SK-N-SH treated with all-trans-retinoic acid at 6 μM for 48 hours (cell line): ENCODE data around the gene OSBPL9.

Experiments used
- ATAC-seq: fragments of 200-7000 bp; cut with Tn5 transposase; 3 replicates; pipeline ENCODE4 v1.9.1; 2020; ENCODE audit warnings: mild to moderate bottlenecking, moderate library complexity
- ARNTL ChIP-seq: fragments of 450-650 bp; formaldehyde crosslinking; IDR thresholded peaks from 2 replicates; pipeline ENCODE4 v1.5.0; 2020; ENCODE audit warnings: low read depth, mild to moderate bottlenecking, moderate library complexity, borderline replicate concordance
- BACH2 ChIP-seq: fragments of 250-450 bp; sonication (Bioruptor Pico); IDR thresholded peaks from 2 replicates; pipeline ENCODE4 v1.9.0; 2021; ENCODE audit warnings: mild to moderate bottlenecking, borderline replicate concordance
- CREB5 ChIP-seq: fragments of 250-450 bp; sonication (Bioruptor Pico); IDR thresholded peaks from 2 replicates; pipeline ENCODE4 v1.5.1; 2020; ENCODE audit warnings: low read depth, mild to moderate bottlenecking, moderate library complexity
- CSDC2 ChIP-seq: fragments of 250-450 bp; sonication (Bioruptor Pico); IDR thresholded peaks from 2 replicates; pipeline ENCODE4 v1.5.0; 2020; ENCODE audit warnings: mild to moderate bottlenecking, moderate library complexity
- ESRRG ChIP-seq: fragments of 250-450 bp; sonication (Bioruptor Pico); IDR thresholded peaks from 2 replicates; pipeline ENCODE4 v1.6.1; 2021; ENCODE audit warnings: mild to moderate bottlenecking
- GLIS3 ChIP-seq: fragments of 250-450 bp; sonication (Bioruptor Pico); IDR thresholded peaks from 2 replicates; pipeline ENCODE4 v1.5.0; 2020; ENCODE audit warnings: mild to moderate bottlenecking, moderate library complexity
- ISL1 ChIP-seq: fragments of 250-450 bp; sonication (Bioruptor Pico); IDR thresholded peaks from 2 replicates; pipeline ENCODE4 v2.1.2; 2022; ENCODE audit warnings: mild to moderate bottlenecking, moderate library complexity
- OSR1 ChIP-seq: fragments of 250-450 bp; sonication (Bioruptor Pico); IDR thresholded peaks from 2 replicates; pipeline ENCODE4 v1.8.0; 2022; ENCODE audit warnings: moderate library complexity, mild to moderate bottlenecking, inconsistent platforms
- PATZ1 ChIP-seq: fragments of 250-450 bp; sonication (Bioruptor Pico); IDR thresholded peaks from 2 replicates; pipeline ENCODE4 v1.8.0; 2020; ENCODE audit warnings: mild to moderate bottlenecking, moderate library complexity, borderline replicate concordance
- POU6F1 ChIP-seq: fragments of 250-450 bp; sonication (Bioruptor Pico); IDR thresholded peaks from 2 replicates; pipeline ENCODE4 v1.8.0; 2021; ENCODE audit warnings: low read depth, mild to moderate bottlenecking, moderate library complexity, borderline replicate concordance
- PPARA ChIP-seq: fragments of 250-450 bp; sonication (Bioruptor Pico); IDR thresholded peaks from 2 replicates; pipeline ENCODE4 v1.5.0; 2020; ENCODE audit warnings: mild to moderate bottlenecking, borderline replicate concordance
- RARB ChIP-seq: fragments of 250-450 bp; sonication (Bioruptor Pico); IDR thresholded peaks from 2 replicates; pipeline ENCODE4 v1.8.0; 2021; ENCODE audit warnings: mild to moderate bottlenecking, moderate library complexity
- SNAI2 ChIP-seq: fragments of 250-450 bp; sonication (Bioruptor Pico); IDR thresholded peaks from 2 replicates; pipeline ENCODE4 v1.5.0; 2020; ENCODE audit warnings: mild to moderate bottlenecking, moderate library complexity
- TCF4 ChIP-seq: fragments of 250-450 bp; sonication (Bioruptor Pico); IDR thresholded peaks from 2 replicates; pipeline ENCODE4 v1.8.0; 2021; ENCODE audit warnings: mild to moderate bottlenecking, moderate library complexity, borderline replicate concordance
- TOX ChIP-seq: fragments of 250-450 bp; sonication (Bioruptor Pico); IDR thresholded peaks from 2 replicates; pipeline ENCODE4 v1.8.0; 2021; ENCODE audit warnings: mild to moderate bottlenecking, moderate library complexity, borderline replicate concordance
- TSHZ2 ChIP-seq: fragments of 250-450 bp; sonication (Bioruptor Pico); IDR thresholded peaks from 2 replicates; pipeline ENCODE4 v1.5.0; 2020; ENCODE audit warnings: mild to moderate bottlenecking, moderate library complexity
- ZC3H10 ChIP-seq: fragments of 250-450 bp; sonication (Bioruptor Pico); IDR thresholded peaks from 2 replicates; pipeline ENCODE4 v1.5.1; 2021; ENCODE audit warnings: mild to moderate bottlenecking, moderate library complexity
- ZFP3 ChIP-seq: fragments of 250-450 bp; sonication (Bioruptor Pico); IDR thresholded peaks from 2 replicates; pipeline ENCODE4 v1.5.0; 2020; ENCODE audit warnings: mild to moderate bottlenecking, moderate library complexity
- ZFP30 ChIP-seq: fragments of 450-650 bp; formaldehyde crosslinking; IDR thresholded peaks from 2 replicates; pipeline ENCODE4 v1.5.0; 2022; ENCODE audit warnings: mild to moderate bottlenecking, moderate library complexity
- ZNF8 ChIP-seq: fragments of 450-650 bp; formaldehyde crosslinking; IDR thresholded peaks from 2 replicates; pipeline ENCODE4 v1.5.0; 2020; ENCODE audit warnings: mild to moderate bottlenecking, moderate library complexity

The OSBPL9 gene

GRCh38 chr1:51669816-51670215 lies 52.9 kb downstream of the OSBPL9 start:
- TF ChIP-seq TCF4 (CRISPR knock-in tag) (no peak), ZNF8 (CRISPR knock-in tag) (no peak), CREB5 (no peak), SNAI2 (CRISPR knock-in tag) (no peak), PATZ1 (CRISPR knock-in tag) (no peak), ESRRG (CRISPR knock-in tag) (no peak), PPARA (CRISPR knock-in tag) (no peak), ARNTL (CRISPR knock-in tag) (no peak), POU6F1 (no peak), BACH2 (no peak), ISL1 (CRISPR knock-in tag) (no peak), ZFP3 (CRISPR knock-in tag) (no peak), TSHZ2 (no peak), TOX (CRISPR knock-in tag) (no peak), GLIS3 (CRISPR knock-in tag) (no peak), OSR1 (CRISPR knock-in tag) (no peak)
- TF ChIP-seq, all 23 proteins: peak for 0
- no peak for ATAC-seq

- ATAC-seq: peak; percentile 92
- no peak for TF ChIP-seq BACH2
- no peak for TF ChIP-seq RARB
- peak; percentile 40 for TF ChIP-seq ISL1 (CRISPR knock-in tag)
- TF ChIP-seq SNAI2 (CRISPR knock-in tag): no peak
- TF ChIP-seq ARNTL (CRISPR knock-in tag): no peak
- no peak for TF ChIP-seq GLIS3 (CRISPR knock-in tag)
- TF ChIP-seq PATZ1 (CRISPR knock-in tag): no peak
- 0 out of 2 replicates have a peak, but pooled peaks have one; percentile 21 for TF ChIP-seq ZFP3 (CRISPR knock-in tag)
- no peak for TF ChIP-seq TOX (CRISPR knock-in tag)
- 0 out of 2 replicates have a peak, but pooled peaks have one; percentile 11 for TF ChIP-seq TSHZ2
- 0 out of 2 replicates have a peak, but pooled peaks have one; percentile 25 for TF ChIP-seq CSDC2 (CRISPR knock-in tag)
- no peak for TF ChIP-seq ESRRG (CRISPR knock-in tag)
- no peak for TF ChIP-seq ZNF8 (CRISPR knock-in tag)
- TF ChIP-seq ZC3H10 (CRISPR knock-in tag): no peak
- TF ChIP-seq POU6F1: no peak
- TF ChIP-seq PPARA (CRISPR knock-in tag): no peak
- TF ChIP-seq TCF4 (CRISPR knock-in tag): no peak
- TF ChIP-seq CREB5: no peak
- no peak for TF ChIP-seq ZFP30 (CRISPR knock-in tag)
- TF ChIP-seq, all 23 proteins: peak for 4
These were observed 54.8 kb downstream of the OSBPL9 start for GRCh38 chr1:51671527-51672325.
